Measurements from ENCODE around the gene AMZ1.
"Not testable (repeated sequence)": the region's sequence is repeated elsewhere in the genome, so short reads cannot be mapped to it uniquely, and the experiment has no call there.

The AMZ1 gene

GRCh38 chr7:2692543-2692942 is 4.5 kb downstream of the AMZ1 start:
- no peak for DNase-seq

GRCh38 chr7:2693420-2694121 is 5.6 kb downstream of the AMZ1 start:
- DNase-seq, result not testable (repeated sequence)

- not testable (repeated sequence) for DNase-seq
Observed at GRCh38 chr7:2694122-2694436, 6.1 kb downstream of the AMZ1 start.

GRCh38 chr7:2698581-2699288 is 10.7 kb downstream of the AMZ1 start:
- DNase-seq, result no peak

- DNase-seq, result no peak
Observed at GRCh38 chr7:2699289-2699620, 11.3 kb downstream of the AMZ1 start.

- DNase-seq, result no peak
Observed at GRCh38 chr7:2700141-2700850, 12.3 kb downstream of the AMZ1 start.

GRCh38 chr7:2701424-2701823 is 13.4 kb downstream of the AMZ1 start:
- DNase-seq, result no peak

- no peak for DNase-seq
Observed at GRCh38 chr7:2701832-2702593, 14.0 kb downstream of the AMZ1 start.

- no peak for DNase-seq
Observed at GRCh38 chr7:2702594-2702957, 14.6 kb downstream of the AMZ1 start.

- no peak for DNase-seq
Observed at GRCh38 chr7:2705371-2706096, 17.5 kb downstream of the AMZ1 start.

- DNase-seq, result no peak
Observed at GRCh38 chr7:2706685-2707126, 18.7 kb downstream of the AMZ1 start.

GRCh38 chr7:2707481-2707880 is 19.5 kb downstream of the AMZ1 start:
- DNase-seq, result no peak

GRCh38 chr7:2708041-2708440 is 20.0 kb downstream of the AMZ1 start:
- no peak for DNase-seq

- no peak for DNase-seq
Observed at GRCh38 chr7:2708547-2709310, 20.7 kb downstream of the AMZ1 start.

- peak; percentile 84 for DNase-seq
Observed at GRCh38 chr7:2709553-2710285, 21.7 kb downstream of the AMZ1 start.

GRCh38 chr7:2710286-2710655 is 22.3 kb downstream of the AMZ1 start:
- DNase-seq, result no peak

GRCh38 chr7:2710901-2711551 is 23.0 kb downstream of the AMZ1 start:
- DNase-seq, result no peak

GRCh38 chr7:2711895-2712675 is 24.1 kb downstream of the AMZ1 start:
- no peak for DNase-seq

GRCh38 chr7:2713370-2713769 is 25.4 kb downstream of the AMZ1 start:
- DNase-seq, result peak; percentile 53

GRCh38 chr7:2713978-2714377 is 26.0 kb downstream of the AMZ1 start:
- no peak for DNase-seq
